HepG2 (cell line): ENCODE data around the gene FSCN2. TPM values are rescaled to one million over a fixed set of nuclear protein-coding genes. Genes with fewer than 3 reads are reported as not detected.

Experiments used
- ARHGAP35 ChIP-seq: sonication (generic); formaldehyde crosslinking; IDR thresholded peaks from 2 replicates; pipeline ENCODE4 v1.9.0; 2022; ENCODE audit warnings: mild to moderate bottlenecking, inconsistent platforms, moderate library complexity, missing genetic modification reagents, borderline replicate concordance
- DNMT1 ChIP-seq: sonication (generic); formaldehyde crosslinking; IDR thresholded peaks from 2 replicates; pipeline ENCODE4 v1.5.1; 2020; ENCODE audit warnings: mild to moderate bottlenecking, missing genetic modification reagents
- FIP1L1 ChIP-seq: fragments of 200-400 bp; formaldehyde crosslinking; IDR thresholded peaks from 2 replicates; pipeline ENCODE4 v1.6.1; 2018; ENCODE audit warnings: low read depth, mild to moderate bottlenecking, low read length, moderate library complexity, borderline replicate concordance; ENCODE audit not compliant: insufficient read depth
- FOXA1 ChIP-seq, 2 experiments: fragments of 450-650 bp in 1 of 2; sonication (generic) in 1 of 2; formaldehyde crosslinking in 1 of 2; IDR thresholded peaks; 2 replicates each; pipeline versions ENCODE4 v1.4.0 to v1.6.1; 2016 to 2020; ENCODE audit warnings: missing genetic modification reagents in 1 of 2
- KDM4B ChIP-seq: sonication (generic); formaldehyde crosslinking; IDR thresholded peaks from 2 replicates; pipeline ENCODE4 v1.4.0; 2020; ENCODE audit warnings: missing genetic modification reagents
- NFKB2 ChIP-seq: sonication (generic); formaldehyde crosslinking; IDR thresholded peaks from 2 replicates; pipeline ENCODE4 v1.4.0; 2020; ENCODE audit warnings: missing genetic modification reagents, borderline replicate concordance
- NR2C2 ChIP-seq: sonication (generic); formaldehyde crosslinking; IDR thresholded peaks from 2 replicates; pipeline ENCODE4 v1.4.0; 2020; ENCODE audit warnings: missing genetic modification reagents, mild to moderate bottlenecking, moderate library complexity, borderline replicate concordance
- PCBP2 ChIP-seq: fragments of 200-400 bp; formaldehyde crosslinking; optimal IDR thresholded peaks from 2 replicates; pipeline ENCODE3; 2018; ENCODE audit warnings: low read length, low read depth; ENCODE audit not compliant: poor library complexity, severe bottlenecking
- SIN3A ChIP-seq: IDR thresholded peaks from 2 replicates; pipeline ENCODE4 v1.6.1; 2011; ENCODE audit warnings: low read depth, mild to moderate bottlenecking, control low read depth, low read length, borderline replicate concordance
- SMAD9 ChIP-seq: sonication (generic); formaldehyde crosslinking; IDR thresholded peaks from 2 replicates; pipeline ENCODE4 v1.5.1; 2020; ENCODE audit warnings: mild to moderate bottlenecking, missing genetic modification reagents
- TRIM24 ChIP-seq: sonication (generic); formaldehyde crosslinking; IDR thresholded peaks from 2 replicates; pipeline ENCODE4 v1.8.0; 2022; ENCODE audit warnings: mild to moderate bottlenecking, missing genetic modification reagents
- YEATS4 ChIP-seq: sonication (generic); formaldehyde crosslinking; IDR thresholded peaks from 2 replicates; pipeline ENCODE4 v1.4.0; 2020; ENCODE audit warnings: missing genetic modification reagents, borderline replicate concordance
- ZFP37 ChIP-seq: sonication (generic); formaldehyde crosslinking; IDR thresholded peaks from 2 replicates; pipeline ENCODE4 v1.4.0; 2020; ENCODE audit warnings: missing genetic modification reagents, borderline replicate concordance
- ZNF205 ChIP-seq: IDR thresholded peaks from 2 replicates; pipeline ENCODE4 v1.6.1; 2018; ENCODE audit warnings: missing biosample characterization, missing genetic modification reagents
- ZNF280B ChIP-seq: sonication (generic); formaldehyde crosslinking; IDR thresholded peaks from 2 replicates; pipeline ENCODE4 v1.5.0; 2020; ENCODE audit warnings: missing genetic modification reagents, mild to moderate bottlenecking, borderline replicate concordance
- ZNF619 ChIP-seq: sonication (generic); formaldehyde crosslinking; IDR thresholded peaks from 2 replicates; pipeline ENCODE4 v1.4.0; 2020; ENCODE audit warnings: mild to moderate bottlenecking, missing genetic modification reagents
- ZNF629 ChIP-seq: sonication (generic); formaldehyde crosslinking; conservative IDR thresholded peaks from 2 replicates; pipeline ENCODE4 v1.5.0; 2020; ENCODE audit warnings: missing genetic modification reagents
- ZNF7 ChIP-seq: IDR thresholded peaks from 2 replicates; pipeline ENCODE4 v1.6.1; 2016; ENCODE audit warnings: missing biosample characterization, missing genetic modification reagents
- ZNF75D ChIP-seq: sonication (generic); formaldehyde crosslinking; IDR thresholded peaks from 2 replicates; pipeline ENCODE4 v1.8.1; 2023; ENCODE audit warnings: missing genetic modification reagents, mild to moderate bottlenecking, borderline replicate concordance
- ZNF790 ChIP-seq: sonication (generic); formaldehyde crosslinking; IDR thresholded peaks from 2 replicates; pipeline ENCODE4 v1.8.0; 2022; ENCODE audit warnings: missing genetic modification reagents, mild to moderate bottlenecking, borderline replicate concordance
- ZNF816 ChIP-seq: sonication (generic); formaldehyde crosslinking; IDR thresholded peaks from 2 replicates; pipeline ENCODE4 v1.8.0; 2022; ENCODE audit warnings: missing genetic modification reagents, mild to moderate bottlenecking, borderline replicate concordance
- polyA plus RNA-seq, 8 experiments: library from polyadenylated mRNA; depleted of rRNA in 3 of 8; stranded (reverse) in 7 of 8; unstranded in 1 of 8; fragments of >200 nt; fragmentation: Illumina TruSeq in 4 of 8; extraction: Trizol in 4 of 8; gene quantifications; 2 replicates each; pipeline versions ENCODE4 v1.2.1 to v1.2.3, GENCODE V29; 2011 to 2016; ENCODE audit warnings: low read depth in 4 of 8, missing spikeins in 1 of 8, mixed read lengths in 1 of 8; ENCODE audit not compliant: insufficient read depth in 1 of 8
- total RNA-seq, 5 experiments: library from RNA; depleted of rRNA; stranded (reverse); fragments of >200 nt; fragmentation: Illumina TruSeq; extraction: Trizol; gene quantifications; 2 replicates each; pipeline ENCODE4 v1.2.3, GENCODE V29; 2016; ENCODE audit warnings: low read depth in 1 of 5
- TF ChIP-seq, protein P1 (sequence below): IDR thresholded peaks from 2 replicates; pipeline ENCODE4 v1.6.1; 2018; ENCODE audit warnings: missing genetic modification reagents, mild to moderate bottlenecking, missing compliant biosample characterization
- TF ChIP-seq, protein P2 (sequence below): sonication (generic); formaldehyde crosslinking; IDR thresholded peaks from 2 replicates; pipeline ENCODE4 v1.8.1; 2022; ENCODE audit warnings: mild to moderate bottlenecking, missing genetic modification reagents
- TF ChIP-seq, protein P3 (sequence below): sonication (generic); formaldehyde crosslinking; IDR thresholded peaks from 2 replicates; pipeline ENCODE4 v1.4.0; 2020; ENCODE audit warnings: mild to moderate bottlenecking, missing genetic modification reagents

Gene FSCN2
- total and polyA plus RNA-seq, 2 of the 13 experiments (the other 11 are each of a cell fraction or from before 2014, with no cell fraction given): 0.09 TPM; not detected in 1

- TF ChIP-seq, protein P1, sequence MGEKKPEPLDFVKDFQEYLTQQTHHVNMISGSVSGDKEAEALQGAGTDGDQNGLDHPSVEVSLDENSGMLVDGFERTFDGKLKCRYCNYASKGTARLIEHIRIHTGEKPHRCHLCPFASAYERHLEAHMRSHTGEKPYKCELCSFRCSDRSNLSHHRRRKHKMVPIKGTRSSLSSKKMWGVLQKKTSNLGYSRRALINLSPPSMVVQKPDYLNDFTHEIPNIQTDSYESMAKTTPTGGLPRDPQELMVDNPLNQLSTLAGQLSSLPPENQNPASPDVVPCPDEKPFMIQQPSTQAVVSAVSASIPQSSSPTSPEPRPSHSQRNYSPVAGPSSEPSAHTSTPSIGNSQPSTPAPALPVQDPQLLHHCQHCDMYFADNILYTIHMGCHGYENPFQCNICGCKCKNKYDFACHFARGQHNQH (CRISPR knock-in tag): no peak
- no peak; the same call in 1 of the 2 replicates for TF ChIP-seq ZNF619
- TF ChIP-seq ZFP37: no peak; the same call in 1 of the 2 replicates
- TF ChIP-seq TRIM24: no peak
- TF ChIP-seq KDM4B (CRISPR knock-in tag): no peak
- no peak for TF ChIP-seq SMAD9 (CRISPR knock-in tag)
- no peak for TF ChIP-seq DNMT1
- TF ChIP-seq ZNF75D (CRISPR knock-in tag): no peak
- no peak for TF ChIP-seq FOXA1 (IDR thresholded peaks at IDR 0.05)
- TF ChIP-seq FOXA1 (CRISPR knock-in tag; IDR thresholded peaks at IDR 0.05): no peak
- no peak for TF ChIP-seq PCBP2
- no peak for TF ChIP-seq ZNF205 (CRISPR knock-in tag)
- TF ChIP-seq ARHGAP35: no peak
- TF ChIP-seq, protein P2, sequence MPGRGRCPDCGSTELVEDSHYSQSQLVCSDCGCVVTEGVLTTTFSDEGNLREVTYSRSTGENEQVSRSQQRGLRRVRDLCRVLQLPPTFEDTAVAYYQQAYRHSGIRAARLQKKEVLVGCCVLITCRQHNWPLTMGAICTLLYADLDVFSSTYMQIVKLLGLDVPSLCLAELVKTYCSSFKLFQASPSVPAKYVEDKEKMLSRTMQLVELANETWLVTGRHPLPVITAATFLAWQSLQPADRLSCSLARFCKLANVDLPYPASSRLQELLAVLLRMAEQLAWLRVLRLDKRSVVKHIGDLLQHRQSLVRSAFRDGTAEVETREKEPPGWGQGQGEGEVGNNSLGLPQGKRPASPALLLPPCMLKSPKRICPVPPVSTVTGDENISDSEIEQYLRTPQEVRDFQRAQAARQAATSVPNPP (CRISPR knock-in tag): no peak
- TF ChIP-seq, protein P3, sequence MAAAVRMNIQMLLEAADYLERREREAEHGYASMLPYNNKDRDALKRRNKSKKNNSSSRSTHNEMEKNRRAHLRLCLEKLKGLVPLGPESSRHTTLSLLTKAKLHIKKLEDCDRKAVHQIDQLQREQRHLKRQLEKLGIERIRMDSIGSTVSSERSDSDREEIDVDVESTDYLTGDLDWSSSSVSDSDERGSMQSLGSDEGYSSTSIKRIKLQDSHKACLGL: peak; percentile 66; the same call in 1 of the 2 replicates
- no peak for TF ChIP-seq ZNF280B
- peak; percentile 59; the same call in 1 of the 2 replicates for TF ChIP-seq YEATS4 (CRISPR knock-in tag)
- no peak for TF ChIP-seq NR2C2 (CRISPR knock-in tag)
- peak; percentile 97 for TF ChIP-seq SIN3A
- no peak for TF ChIP-seq FIP1L1
- no peak for TF ChIP-seq ZNF816 (CRISPR knock-in tag)
- peak; percentile 48 for TF ChIP-seq ZNF629 (CRISPR knock-in tag)
- peak; percentile 79; the same call in 1 of the 2 replicates for TF ChIP-seq NFKB2 (CRISPR knock-in tag)
- no peak for TF ChIP-seq ZNF7 (CRISPR knock-in tag)
- TF ChIP-seq ZNF790: 0 out of 2 replicates have a peak, but pooled peaks have one; percentile 54
Measured at GRCh38 chr17:81514739-81515529, 13.2 kb upstream of the FSCN2 start (continued).
